GM23338 (cell line): ENCODE data around the gene RMND5B. TPM values are rescaled to one million over a fixed set of nuclear protein-coding genes. Genes with fewer than 3 reads are reported as not detected.
A peak's percentile ranks its signal among the peaks of the same experiment; 100 is the strongest.

Experiments used
- ATAC-seq: fragments of 200-7000 bp; cut with Tn5 transposase; 3 replicates; pipeline ENCODE4 v1.9.1; 2020
- DNase-seq: peaks from one replicate; pipeline ENCODE4 v3.0.0-alpha.2; 2015; ENCODE audit warnings: low spot score
- H2AFZ ChIP-seq: fragments of 200-600 bp; sonication (generic); 2 replicates; pipeline ENCODE4 v1.8.0; 2016; ENCODE audit warnings: antibody characterized with exemption, mild to moderate bottlenecking, moderate library complexity
- H3F3A ChIP-seq: fragments of 200-600 bp; sonication (generic); replicated peaks from 2 replicates; pipeline ENCODE4 v1.8.0; 2017; ENCODE audit warnings: antibody characterized with exemption, mixed run types, low read depth
- H3K27ac ChIP-seq: fragments of 200-600 bp; sonication (generic); 2 replicates; pipeline ENCODE4 v1.6.1; 2016; ENCODE audit warnings: low read depth
- H3K27me3 ChIP-seq: fragments of 200-600 bp; sonication (generic); 2 replicates; pipeline ENCODE4 v1.8.0; 2016; ENCODE audit warnings: mild to moderate bottlenecking, mixed run types, moderate library complexity; ENCODE audit not compliant: insufficient read depth
- H3K36me3 ChIP-seq: fragments of 200-600 bp; sonication (generic); 2 replicates; pipeline ENCODE4 v1.8.0; 2016; ENCODE audit warnings: mild to moderate bottlenecking; ENCODE audit not compliant: insufficient read depth
- H3K4me1 ChIP-seq: fragments of 200-600 bp; sonication (generic); 2 replicates; pipeline ENCODE4 v1.8.0; 2016; ENCODE audit warnings: mild to moderate bottlenecking, moderate library complexity; ENCODE audit not compliant: insufficient read depth
- H3K4me2 ChIP-seq: fragments of 200-600 bp; sonication (generic); 2 replicates; pipeline ENCODE4 v1.7.1; 2017; ENCODE audit warnings: mixed run types
- H3K4me3 ChIP-seq: fragments of 200-600 bp; sonication (generic); 2 replicates; pipeline ENCODE4 v1.6.1; 2016; ENCODE audit warnings: mixed run types
- H3K79me2 ChIP-seq: fragments of 200-600 bp; sonication (generic); replicated peaks from 2 replicates; pipeline ENCODE4 v1.8.0; 2017; ENCODE audit warnings: mild to moderate bottlenecking; ENCODE audit not compliant: insufficient read depth
- H3K9me2 ChIP-seq: fragments of 200-600 bp; sonication (generic); 2 replicates; pipeline ENCODE4 v1.8.0; 2017; ENCODE audit not compliant: insufficient read depth
- H4K20me1 ChIP-seq: fragments of 200-600 bp; sonication (generic); replicated peaks from 2 replicates; pipeline ENCODE4 v1.8.0; 2017; ENCODE audit warnings: mild to moderate bottlenecking; ENCODE audit not compliant: insufficient read depth
- H3K27ac Mint-ChIP-seq: 2 replicates; pipeline ENCODE4 v1.8.0; 2020; ENCODE audit warnings: inconsistent platforms, mild to moderate bottlenecking, moderate library complexity, mixed read lengths
- H3K27me3 Mint-ChIP-seq: 3 replicates; pipeline ENCODE4 v1.8.0; 2022; ENCODE audit warnings: low read depth, mild to moderate bottlenecking, moderate library complexity, mixed read lengths, inconsistent platforms; ENCODE audit not compliant: insufficient read depth, poor library complexity
- H3K36me3 Mint-ChIP-seq: 3 replicates; pipeline ENCODE4 v1.8.0; 2021; ENCODE audit warnings: low read depth, mild to moderate bottlenecking, inconsistent platforms, moderate library complexity, mixed read lengths
- H3K4me1 Mint-ChIP-seq: 3 replicates; pipeline ENCODE4 v1.8.0; 2020; ENCODE audit warnings: mild to moderate bottlenecking, inconsistent platforms, mixed read lengths
- H3K4me3 Mint-ChIP-seq: 3 replicates; pipeline ENCODE4 v1.8.0; 2021; ENCODE audit warnings: moderate library complexity, mild to moderate bottlenecking, inconsistent platforms, mixed read lengths
- H3K9me3 Mint-ChIP-seq: 3 replicates; pipeline ENCODE4 v1.8.0; 2020; ENCODE audit warnings: moderate library complexity, mild to moderate bottlenecking, inconsistent platforms, mixed read lengths
- CREB1 ChIP-seq: fragments of 250-450 bp; sonication (Bioruptor Pico); IDR thresholded peaks from 2 replicates; pipeline ENCODE4 v1.5.0; 2020; ENCODE audit warnings: low read depth, mild to moderate bottlenecking, moderate library complexity
- CTCF ChIP-seq, 2 experiments: fragments of 200-600 bp in 1 of 2; sonication (generic) in 1 of 2; conservative IDR thresholded peaks; 2 replicates each; pipeline versions ENCODE4 v1.5.1 to v1.6.1; 2016 to 2017; ENCODE audit warnings: antibody characterized with exemption in 2 of 2, low read depth in 2 of 2, mild to moderate bottlenecking in 2 of 2, moderate library complexity in 1 of 2
- EZH2phosphoT487 ChIP-seq: fragments of 200-600 bp; sonication (generic); IDR thresholded peaks from one replicate; pipeline ENCODE4 v1.8.1; 2018; ENCODE audit warnings: antibody characterized with exemption; ENCODE audit not compliant: unreplicated experiment
- NANOG ChIP-seq: IDR thresholded peaks from 2 replicates; pipeline ENCODE4 v1.6.1; 2016; ENCODE audit warnings: antibody characterized with exemption, borderline replicate concordance
- POLR2AphosphoS5 ChIP-seq: IDR thresholded peaks from 2 replicates; pipeline ENCODE4 v1.6.1; 2016; ENCODE audit warnings: antibody characterized with exemption, low read depth
- ZNF114 ChIP-seq: fragments of 250-450 bp; sonication (Bioruptor Pico); IDR thresholded peaks from 2 replicates; pipeline ENCODE4 v1.5.0; 2020; ENCODE audit warnings: mild to moderate bottlenecking, moderate library complexity
- ZNF331 ChIP-seq: fragments of 250-450 bp; sonication (Bioruptor Pico); IDR thresholded peaks from 2 replicates; pipeline ENCODE4 v1.5.0; 2020; ENCODE audit warnings: low read depth, mild to moderate bottlenecking, moderate library complexity
- polyA plus RNA-seq: library from polyadenylated mRNA; unstranded; fragments of >200 nt; fragmentation: Nextera tagmentation; extraction: Ambion mirVana; gene quantifications from 2 replicates; pipeline ENCODE4 v1.2.1, GENCODE V29; 2016
- total RNA-seq: library from RNA; depleted of rRNA; stranded (reverse); fragments of >200 nt; shearing (Covaris generic); gene quantifications from 2 replicates; pipeline ENCODE4 v1.2.3, GENCODE V29; 2014
- TF ChIP-seq, protein P1 (sequence below): fragments of 250-450 bp; sonication (Bioruptor Pico); IDR thresholded peaks from 2 replicates; pipeline ENCODE4 v1.5.0; 2020; ENCODE audit warnings: mild to moderate bottlenecking, moderate library complexity

The RMND5B gene
- total and polyA plus RNA-seq, 2 experiments from 2014 or later, result 47.5 to 101 TPM

- Histone ChIP-seq H3K4me1 (peaks cover 12% of the 10 kb centered on the region; the same call in 1 of the 2 replicates), H3K79me2 (peaks cover 11% of the 10 kb centered on the region), H3K36me3 (no peaks in the 10 kb centered on the region), H3K4me2 (no peak overlapping the region), H3K9me2 (no peaks in the 10 kb centered on the region), H2AFZ (peak overlapping the region; percentile 92), H3K27ac (no peak overlapping the region), H3K27me3 (no peaks in the 10 kb centered on the region), H3F3A (peaks cover 7% of the 10 kb centered on the region), H4K20me1 (no peaks in the 10 kb centered on the region), H3K4me3 (no peak overlapping the region)
- H3K36me3 Mint-ChIP-seq, result peaks cover 5% of the 10 kb centered on the region; the same call in 2 of the 3 replicates
- no peak for ATAC-seq
- peaks cover 18% of the 10 kb centered on the region for H3K4me1 Mint-ChIP-seq
- H3K9me3 Mint-ChIP-seq, result peaks cover 12% of the 10 kb centered on the region
- no peak for DNase-seq
- H3K27me3 Mint-ChIP-seq, result peaks cover 12% of the 10 kb centered on the region
- no peak overlapping the region; the same call in 1 of the 2 replicates for H3K27ac Mint-ChIP-seq
- H3K4me3 Mint-ChIP-seq, result no peak overlapping the region
- TF ChIP-seq NANOG (no peak), POLR2AphosphoS5 (no peak), ZNF114 (CRISPR knock-in tag) (no peak), EZH2phosphoT487 (no peak), CTCF (conservative IDR thresholded peaks at IDR 0.05; ENCODE audit: low read depth in 2 of 2) (no peak), CREB1 (CRISPR knock-in tag) (no peak), ZNF331 (CRISPR knock-in tag) (no peak)
- TF ChIP-seq, protein P1, sequence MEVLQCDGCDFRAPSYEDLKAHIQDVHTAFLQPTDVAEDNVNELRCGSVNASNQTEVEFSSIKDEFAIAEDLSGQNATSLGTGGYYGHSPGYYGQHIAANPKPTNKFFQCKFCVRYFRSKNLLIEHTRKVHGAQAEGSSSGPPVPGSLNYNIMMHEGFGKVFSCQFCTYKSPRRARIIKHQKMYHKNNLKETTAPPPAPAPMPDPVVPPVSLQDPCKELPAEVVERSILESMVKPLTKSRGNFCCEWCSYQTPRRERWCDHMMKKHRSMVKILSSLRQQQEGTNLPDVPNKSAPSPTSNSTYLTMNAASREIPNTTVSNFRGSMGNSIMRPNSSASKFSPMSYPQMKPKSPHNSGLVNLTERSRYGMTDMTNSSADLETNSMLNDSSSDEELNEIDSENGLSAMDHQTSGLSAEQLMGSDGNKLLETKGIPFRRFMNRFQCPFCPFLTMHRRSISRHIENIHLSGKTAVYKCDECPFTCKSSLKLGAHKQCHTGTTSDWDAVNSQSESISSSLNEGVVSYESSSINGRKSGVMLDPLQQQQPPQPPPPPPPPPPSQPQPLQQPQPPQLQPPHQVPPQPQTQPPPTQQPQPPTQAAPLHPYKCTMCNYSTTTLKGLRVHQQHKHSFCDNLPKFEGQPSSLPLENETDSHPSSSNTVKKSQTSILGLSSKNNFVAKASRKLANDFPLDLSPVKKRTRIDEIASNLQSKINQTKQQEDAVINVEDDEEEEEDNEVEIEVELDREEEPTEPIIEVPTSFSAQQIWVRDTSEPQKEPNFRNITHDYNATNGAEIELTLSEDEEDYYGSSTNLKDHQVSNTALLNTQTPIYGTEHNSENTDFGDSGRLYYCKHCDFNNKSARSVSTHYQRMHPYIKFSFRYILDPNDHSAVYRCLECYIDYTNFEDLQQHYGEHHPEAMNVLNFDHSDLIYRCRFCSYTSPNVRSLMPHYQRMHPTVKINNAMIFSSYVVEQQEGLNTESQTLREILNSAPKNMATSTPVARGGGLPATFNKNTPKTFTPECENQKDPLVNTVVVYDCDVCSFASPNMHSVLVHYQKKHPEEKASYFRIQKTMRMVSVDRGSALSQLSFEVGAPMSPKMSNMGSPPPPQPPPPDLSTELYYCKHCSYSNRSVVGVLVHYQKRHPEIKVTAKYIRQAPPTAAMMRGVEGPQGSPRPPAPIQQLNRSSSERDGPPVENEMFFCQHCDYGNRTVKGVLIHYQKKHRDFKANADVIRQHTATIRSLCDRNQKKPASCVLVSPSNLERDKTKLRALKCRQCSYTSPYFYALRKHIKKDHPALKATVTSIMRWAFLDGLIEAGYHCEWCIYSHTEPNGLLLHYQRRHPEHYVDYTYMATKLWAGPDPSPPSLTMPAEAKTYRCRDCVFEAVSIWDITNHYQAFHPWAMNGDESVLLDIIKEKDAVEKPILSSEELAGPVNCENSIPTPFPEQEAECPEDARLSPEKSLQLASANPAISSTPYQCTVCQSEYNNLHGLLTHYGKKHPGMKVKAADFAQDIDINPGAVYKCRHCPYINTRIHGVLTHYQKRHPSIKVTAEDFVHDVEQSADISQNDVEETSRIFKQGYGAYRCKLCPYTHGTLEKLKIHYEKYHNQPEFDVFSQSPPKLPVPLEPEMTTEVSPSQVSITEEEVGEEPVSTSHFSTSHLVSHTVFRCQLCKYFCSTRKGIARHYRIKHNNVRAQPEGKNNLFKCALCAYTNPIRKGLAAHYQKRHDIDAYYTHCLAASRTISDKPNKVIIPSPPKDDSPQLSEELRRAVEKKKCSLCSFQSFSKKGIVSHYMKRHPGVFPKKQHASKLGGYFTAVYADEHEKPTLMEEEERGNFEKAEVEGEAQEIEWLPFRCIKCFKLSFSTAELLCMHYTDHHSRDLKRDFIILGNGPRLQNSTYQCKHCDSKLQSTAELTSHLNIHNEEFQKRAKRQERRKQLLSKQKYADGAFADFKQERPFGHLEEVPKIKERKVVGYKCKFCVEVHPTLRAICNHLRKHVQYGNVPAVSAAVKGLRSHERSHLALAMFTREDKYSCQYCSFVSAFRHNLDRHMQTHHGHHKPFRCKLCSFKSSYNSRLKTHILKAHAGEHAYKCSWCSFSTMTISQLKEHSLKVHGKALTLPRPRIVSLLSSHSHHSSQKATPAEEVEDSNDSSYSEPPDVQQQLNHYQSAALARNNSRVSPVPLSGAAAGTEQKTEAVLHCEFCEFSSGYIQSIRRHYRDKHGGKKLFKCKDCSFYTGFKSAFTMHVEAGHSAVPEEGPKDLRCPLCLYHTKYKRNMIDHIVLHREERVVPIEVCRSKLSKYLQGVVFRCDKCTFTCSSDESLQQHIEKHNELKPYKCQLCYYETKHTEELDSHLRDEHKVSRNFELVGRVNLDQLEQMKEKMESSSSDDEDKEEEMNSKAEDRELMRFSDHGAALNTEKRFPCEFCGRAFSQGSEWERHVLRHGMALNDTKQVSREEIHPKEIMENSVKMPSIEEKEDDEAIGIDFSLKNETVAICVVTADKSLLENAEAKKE (CRISPR knock-in tag), result no peak
These were observed 22.4 kb upstream of the RMND5B start for GRCh38 chr5:178108446-178108845.
